ENCODE measurements around the gene ADARB2. TPM values are rescaled to one million over a fixed set of nuclear protein-coding genes. Genes with fewer than 3 reads are reported as not detected.

ADARB2 gene
- polyA plus RNA-seq, 3 donors = not detected

GRCh38 chr10:1509011-1509530, 228.3 kb downstream of the ADARB2 start:
- Mint-ChIP-seq H3K4me1 (no peaks in the 10 kb centered on the region), H3K9me3 (peaks cover 4 to 14% (median 6%) of the 10 kb centered on the region in 7 donors), H3K27ac (no peak overlapping the region), H3K27me3 (ENCODE audit: low read depth in 3 of 3) (peaks cover 0 to 4% (median 3%) of the 10 kb centered on the region in 3 donors), H3K4me3 (no peak overlapping the region), H3K36me3 (no peaks in the 10 kb centered on the region)
- no peak overlapping the region for H3K9ac ChIP-seq (ENCODE audit: insufficient read depth, low read length, poor library complexity, severe bottlenecking)
- H3K27ac ChIP-seq (ENCODE audit: low read depth in 1 of 2, low read length in 2 of 2) = no peak overlapping the region
- no peaks in the 10 kb centered on the region for H3K79me2 ChIP-seq (ENCODE audit: insufficient read depth, low read length)
- WGBS (ENCODE audit: insufficient coverage) = 80% methylated on average over 13 of the region's 15 CpGs
- H4K20me1 ChIP-seq (ENCODE audit: insufficient read depth, low read length) = no peaks in the 10 kb centered on the region
- H3K4me2 ChIP-seq (replicated peaks; ENCODE audit: extremely low read depth, low read length, poor library complexity, severe bottlenecking) = no peak overlapping the region
- no peaks in the 10 kb centered on the region for H3K27me3 ChIP-seq (ENCODE audit: control insufficient read depth in 2 of 2, insufficient read depth in 2 of 2, low read length in 2 of 2)
- no peak overlapping the region for H2AFZ ChIP-seq (ENCODE audit: insufficient read depth, low read depth, low read length, poor library complexity, severe bottlenecking)
- DNase-seq = no peak
- H3K4me1 ChIP-seq (ENCODE audit: control insufficient read depth in 1 of 2, insufficient read depth in 2 of 2, low read length in 2 of 2) = no peaks in the 10 kb centered on the region
- H3K36me3 ChIP-seq (replicated peaks in 1 of 2; ENCODE audit: control insufficient read depth in 1 of 2, insufficient read depth in 2 of 2, low read length in 2 of 2) = no peaks in the 10 kb centered on the region
- TF ChIP-seq CTCF (IDR thresholded peaks at IDR 0.05) = no peak
- intact Hi-C loops (cut with micrococcal nuclease) = no loop called here
- H3K4me3 ChIP-seq (replicated peaks in 1 of 3; ENCODE audit: low read depth in 2 of 3, low read length in 3 of 3) = no peak overlapping the region
- H3K9me3 ChIP-seq (replicated peaks in 1 of 2; ENCODE audit: control insufficient read depth in 1 of 2, insufficient read depth in 1 of 2, low read length in 2 of 2) = peaks cover 3 to 19% of the 10 kb centered on the region in 2 donors

- Histone ChIP-seq H3K36me3 (replicated peaks in 1 of 2; ENCODE audit: control insufficient read depth in 1 of 2, insufficient read depth in 2 of 2, low read length in 2 of 2) (no peaks in the 10 kb centered on the region), H3K4me1 (ENCODE audit: control insufficient read depth in 1 of 2, insufficient read depth in 2 of 2, low read length in 2 of 2) (no peaks in the 10 kb centered on the region), H4K20me1 (ENCODE audit: insufficient read depth, low read length) (no peaks in the 10 kb centered on the region), H2AFZ (ENCODE audit: insufficient read depth, low read depth, low read length, poor library complexity, severe bottlenecking) (no peak overlapping the region), H3K27me3 (ENCODE audit: control insufficient read depth in 2 of 2, insufficient read depth in 2 of 2, low read length in 2 of 2) (no peaks in the 10 kb centered on the region), H3K79me2 (ENCODE audit: insufficient read depth, low read length) (no peaks in the 10 kb centered on the region), H3K4me3 (replicated peaks in 1 of 3; ENCODE audit: low read depth in 2 of 3, low read length in 3 of 3) (no peak overlapping the region), H3K4me2 (replicated peaks; ENCODE audit: extremely low read depth, low read length, poor library complexity, severe bottlenecking) (no peak overlapping the region), H3K9ac (ENCODE audit: insufficient read depth, low read length, poor library complexity, severe bottlenecking) (no peak overlapping the region), H3K27ac (ENCODE audit: low read depth in 1 of 2, low read length in 2 of 2) (no peak overlapping the region), H3K9me3 (replicated peaks in 1 of 2; ENCODE audit: control insufficient read depth in 1 of 2, insufficient read depth in 1 of 2, low read length in 2 of 2) (peaks cover 4 to 23% of the 10 kb centered on the region in 2 donors)
- intact Hi-C loops (cut with micrococcal nuclease) = no loop called here
- TF ChIP-seq CTCF (IDR thresholded peaks at IDR 0.05) = no peak
- H3K9me3 Mint-ChIP-seq = peaks cover 5 to 19% (median 6%) of the 10 kb centered on the region in 7 donors
- H3K27ac Mint-ChIP-seq = no peak overlapping the region
- H3K4me1 Mint-ChIP-seq = no peaks in the 10 kb centered on the region
- H3K27me3 Mint-ChIP-seq (ENCODE audit: low read depth in 3 of 3) = peaks cover 0 to 4% (median 3%) of the 10 kb centered on the region in 3 donors
- WGBS (ENCODE audit: insufficient coverage) = 94% methylated on average over 16 of the region's 16 CpGs
- no peak for DNase-seq
- no peak overlapping the region for H3K4me3 Mint-ChIP-seq
- H3K36me3 Mint-ChIP-seq = no peaks in the 10 kb centered on the region
Measured at GRCh38 chr10:1508096-1508495, 229.2 kb downstream of the ADARB2 start.
